Endothelial cell (in vitro differentiated cells): Measurements from ENCODE around the gene KCNQ1. TPM values are rescaled to one million over a fixed set of nuclear protein-coding genes. Genes with fewer than 3 reads are reported as not detected.

ENCODE experiments used
- DNase-seq: peaks from one replicate; pipeline ENCODE4 v3.0.0; 2021; ENCODE audit warnings: low spot score
- H3K27ac Mint-ChIP-seq: one replicate; pipeline ENCODE4 v1.8.0; 2021; ENCODE audit warnings: mixed read lengths, inconsistent platforms; ENCODE audit not compliant: unreplicated experiment
- H3K27me3 Mint-ChIP-seq: one replicate; pipeline ENCODE4 v1.8.0; 2021; ENCODE audit warnings: mild to moderate bottlenecking, moderate library complexity, mixed read lengths, inconsistent platforms; ENCODE audit not compliant: unreplicated experiment
- H3K36me3 Mint-ChIP-seq: one replicate; pipeline ENCODE4 v1.8.0; 2021; ENCODE audit warnings: mild to moderate bottlenecking, low read depth, mixed read lengths, inconsistent platforms; ENCODE audit not compliant: unreplicated experiment
- H3K4me1 Mint-ChIP-seq: one replicate; pipeline ENCODE4 v1.8.0; 2021; ENCODE audit warnings: mild to moderate bottlenecking, mixed read lengths, inconsistent platforms; ENCODE audit not compliant: unreplicated experiment
- H3K4me3 Mint-ChIP-seq: one replicate; pipeline ENCODE4 v1.8.0; 2021; ENCODE audit warnings: mild to moderate bottlenecking, mixed read lengths, inconsistent platforms; ENCODE audit not compliant: unreplicated experiment
- H3K9me3 Mint-ChIP-seq: one replicate; pipeline ENCODE4 v1.8.0; 2021; ENCODE audit warnings: mixed read lengths, inconsistent platforms; ENCODE audit not compliant: unreplicated experiment
- total RNA-seq: library from RNA; stranded (reverse); fragmentation: NEBNext Ultra II Directional; extraction: Animal tissue kit (Norgen Biotek cat#: 25700); gene quantifications from one replicate; pipeline ENCODE4 v1.2.1, GENCODE V29; 2021; ENCODE audit not compliant: unreplicated experiment
- TF ChIP-seq, protein P1 (sequence below): fragments of 200-600 bp; sonication (generic); IDR thresholded peaks from one replicate; pipeline ENCODE4 v1.5.0; 2021; ENCODE audit warnings: antibody characterized with exemption; ENCODE audit not compliant: unreplicated experiment

Gene KCNQ1
- total RNA-seq, 1 donor from 2014 or later, result 35.3 TPM

DNA sequence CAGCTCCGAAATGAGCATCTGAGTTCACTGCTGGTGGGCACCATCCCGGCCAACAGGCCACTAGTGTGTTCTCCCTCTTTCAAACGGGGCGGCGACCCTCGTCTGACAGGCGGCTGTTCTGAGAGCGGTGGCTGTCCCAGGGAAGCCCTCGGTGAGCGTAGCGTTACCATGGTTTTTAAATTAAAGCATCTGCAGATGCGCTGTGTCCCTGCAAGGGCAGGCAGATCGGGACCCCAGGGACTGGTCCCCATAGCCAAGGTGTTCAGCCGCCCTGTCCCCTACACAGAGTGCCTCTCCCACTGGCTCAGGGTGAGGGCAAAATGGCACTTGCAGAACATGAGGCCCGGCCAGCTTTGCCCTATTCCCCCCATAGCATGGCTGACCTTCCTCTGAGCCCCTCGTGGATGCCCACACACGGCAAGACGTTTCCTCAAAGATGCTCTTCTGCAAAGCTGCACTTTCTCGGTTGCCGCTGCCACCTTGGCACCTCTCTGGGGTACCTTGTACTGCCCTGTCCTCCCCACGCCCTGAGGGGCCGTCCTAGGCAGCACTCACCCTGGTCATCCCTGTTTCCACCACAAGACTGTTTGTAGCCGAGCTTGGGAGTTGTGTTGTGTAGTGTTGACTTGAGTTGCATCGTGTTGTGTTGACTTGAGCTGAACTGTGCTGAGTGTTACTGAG is 306.9 kb downstream of the KCNQ1 start:
- no peak overlapping the region for H3K27ac Mint-ChIP-seq
- H3K4me1 Mint-ChIP-seq, result no peaks in the 10 kb centered on the region
- peaks cover 11% of the 10 kb centered on the region for H3K27me3 Mint-ChIP-seq
- TF ChIP-seq, protein P1, sequence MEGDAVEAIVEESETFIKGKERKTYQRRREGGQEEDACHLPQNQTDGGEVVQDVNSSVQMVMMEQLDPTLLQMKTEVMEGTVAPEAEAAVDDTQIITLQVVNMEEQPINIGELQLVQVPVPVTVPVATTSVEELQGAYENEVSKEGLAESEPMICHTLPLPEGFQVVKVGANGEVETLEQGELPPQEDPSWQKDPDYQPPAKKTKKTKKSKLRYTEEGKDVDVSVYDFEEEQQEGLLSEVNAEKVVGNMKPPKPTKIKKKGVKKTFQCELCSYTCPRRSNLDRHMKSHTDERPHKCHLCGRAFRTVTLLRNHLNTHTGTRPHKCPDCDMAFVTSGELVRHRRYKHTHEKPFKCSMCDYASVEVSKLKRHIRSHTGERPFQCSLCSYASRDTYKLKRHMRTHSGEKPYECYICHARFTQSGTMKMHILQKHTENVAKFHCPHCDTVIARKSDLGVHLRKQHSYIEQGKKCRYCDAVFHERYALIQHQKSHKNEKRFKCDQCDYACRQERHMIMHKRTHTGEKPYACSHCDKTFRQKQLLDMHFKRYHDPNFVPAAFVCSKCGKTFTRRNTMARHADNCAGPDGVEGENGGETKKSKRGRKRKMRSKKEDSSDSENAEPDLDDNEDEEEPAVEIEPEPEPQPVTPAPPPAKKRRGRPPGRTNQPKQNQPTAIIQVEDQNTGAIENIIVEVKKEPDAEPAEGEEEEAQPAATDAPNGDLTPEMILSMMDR, result no peak
- no peaks in the 10 kb centered on the region for H3K9me3 Mint-ChIP-seq
- no peak overlapping the region for H3K4me3 Mint-ChIP-seq
- no peak for DNase-seq
- H3K36me3 Mint-ChIP-seq, result peaks cover 6% of the 10 kb centered on the region

DNA sequence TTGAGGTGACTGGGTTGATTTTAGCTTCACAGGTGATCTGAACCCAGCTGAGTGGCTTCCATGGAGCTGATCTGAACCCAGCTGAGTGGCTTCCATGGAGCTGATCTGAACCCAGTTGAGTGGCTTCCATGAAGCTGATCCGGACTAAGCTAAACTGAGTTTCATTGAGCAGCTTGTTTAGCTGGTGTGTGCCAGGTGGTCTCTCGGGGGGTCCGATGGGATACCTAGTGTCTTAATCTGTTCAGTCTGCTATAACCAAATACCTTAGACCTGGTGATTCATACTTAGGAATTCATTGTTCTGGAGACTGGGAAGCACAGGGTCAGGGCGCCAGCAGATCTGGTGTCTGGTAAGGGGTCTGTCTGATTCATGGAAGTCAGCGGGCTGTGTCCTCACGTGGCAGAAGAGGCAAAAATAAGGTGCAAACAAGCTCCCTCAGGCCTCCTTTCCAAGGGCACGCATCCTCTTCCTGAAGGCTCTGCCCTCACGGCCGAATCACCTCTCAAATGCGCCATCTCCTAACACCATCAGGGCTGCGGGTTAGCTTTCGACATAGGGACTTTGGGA is 307.5 kb downstream of the KCNQ1 start:
- Mint-ChIP-seq H3K36me3 (peaks cover 6% of the 10 kb centered on the region), H3K4me3 (no peak overlapping the region), H3K27ac (no peak overlapping the region), H3K4me1 (no peaks in the 10 kb centered on the region), H3K27me3 (peaks cover 11% of the 10 kb centered on the region), H3K9me3 (no peaks in the 10 kb centered on the region)
- TF ChIP-seq, protein P1, result no peak
- DNase-seq, result no peak

DNA sequence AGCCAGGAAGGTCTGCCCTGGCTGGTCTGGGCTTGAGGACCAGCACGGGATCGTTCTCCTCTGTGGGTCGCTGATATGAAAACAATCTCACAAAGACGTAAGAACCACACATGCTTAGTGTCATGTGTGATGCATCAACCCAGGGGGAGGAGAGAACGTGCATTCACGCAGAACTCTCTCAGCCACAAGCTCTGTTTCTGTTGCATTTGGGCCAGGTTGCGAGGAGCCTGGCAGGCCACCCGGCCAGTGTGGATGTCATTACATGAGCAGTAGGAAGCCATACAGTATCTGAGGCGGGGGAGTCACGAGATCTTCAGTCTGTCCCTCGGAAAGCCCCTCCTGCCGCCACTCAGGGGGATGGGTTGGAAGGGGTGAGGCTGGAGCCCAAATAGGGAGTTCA is 308.1 kb downstream of the KCNQ1 start:
- no peak overlapping the region for H3K4me3 Mint-ChIP-seq
- TF ChIP-seq, protein P1, result no peak
- H3K27ac Mint-ChIP-seq, result no peak overlapping the region
- peaks cover 8% of the 10 kb centered on the region for H3K27me3 Mint-ChIP-seq
- no peaks in the 10 kb centered on the region for H3K9me3 Mint-ChIP-seq
- no peaks in the 10 kb centered on the region for H3K4me1 Mint-ChIP-seq
- DNase-seq, result no peak
- peaks cover 9% of the 10 kb centered on the region for H3K36me3 Mint-ChIP-seq

DNA sequence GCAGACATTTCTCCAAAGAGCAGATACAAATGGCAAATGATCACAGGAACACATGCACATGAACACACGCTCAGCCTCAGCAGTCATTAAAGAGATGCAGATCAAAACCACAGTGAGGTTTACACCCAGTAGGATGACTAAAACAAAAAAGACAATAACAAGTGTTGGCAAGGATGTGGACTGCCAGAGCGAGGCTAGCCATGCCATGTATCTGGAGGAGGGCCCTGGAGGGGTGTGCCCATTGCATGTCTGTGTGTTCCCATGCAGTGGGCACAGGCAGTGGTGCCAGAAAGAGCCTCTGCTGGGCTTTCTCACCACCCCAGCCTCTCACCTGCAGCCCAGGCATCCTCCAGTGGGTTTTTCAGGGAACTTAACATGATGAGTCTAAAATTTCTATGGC is 309.2 kb downstream of the KCNQ1 start:
- Mint-ChIP-seq H3K4me3 (no peak overlapping the region), H3K27me3 (peaks cover 8% of the 10 kb centered on the region), H3K36me3 (peaks cover 12% of the 10 kb centered on the region), H3K4me1 (no peaks in the 10 kb centered on the region), H3K9me3 (no peaks in the 10 kb centered on the region), H3K27ac (no peak overlapping the region)
- no peak for DNase-seq
- TF ChIP-seq, protein P1, result no peak

DNA sequence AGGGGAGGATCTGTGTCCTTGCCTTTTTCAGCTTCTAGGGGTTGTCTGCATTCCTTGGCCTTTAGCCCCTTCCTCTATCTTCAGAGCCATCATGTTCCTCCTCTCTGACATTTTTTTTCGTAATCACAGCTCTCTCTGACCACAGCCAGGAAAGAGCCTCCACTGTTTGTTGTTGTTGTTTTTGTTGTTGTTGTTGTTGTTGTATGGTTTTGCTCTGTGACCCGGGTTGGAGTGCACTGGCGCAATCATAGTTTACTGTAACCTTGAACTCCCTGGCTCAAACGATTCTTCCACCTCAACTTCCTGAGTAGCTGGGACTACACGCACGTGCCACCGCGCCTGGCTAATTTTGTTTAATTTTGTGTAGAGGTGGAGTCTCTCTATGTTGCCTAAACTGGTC is 310.3 kb downstream of the KCNQ1 start:
- DNase-seq, result no peak
- TF ChIP-seq, protein P1, result no peak
- peaks cover under 1% of the 10 kb centered on the region for H3K4me1 Mint-ChIP-seq
- H3K27ac Mint-ChIP-seq, result no peak overlapping the region
- no peaks in the 10 kb centered on the region for H3K9me3 Mint-ChIP-seq
- no peak overlapping the region for H3K4me3 Mint-ChIP-seq
- H3K27me3 Mint-ChIP-seq, result peaks cover 5% of the 10 kb centered on the region
- peaks cover 12% of the 10 kb centered on the region for H3K36me3 Mint-ChIP-seq
